Non-pigmented ciliary epithelial cell (primary cell): ENCODE results near the gene PSTPIP1.

ENCODE experiments used
- DNase-seq: peaks from one replicate; pipeline ENCODE4 v3.0.0-alpha.2; 2010; ENCODE audit warnings: low read depth

The PSTPIP1 gene

DNA sequence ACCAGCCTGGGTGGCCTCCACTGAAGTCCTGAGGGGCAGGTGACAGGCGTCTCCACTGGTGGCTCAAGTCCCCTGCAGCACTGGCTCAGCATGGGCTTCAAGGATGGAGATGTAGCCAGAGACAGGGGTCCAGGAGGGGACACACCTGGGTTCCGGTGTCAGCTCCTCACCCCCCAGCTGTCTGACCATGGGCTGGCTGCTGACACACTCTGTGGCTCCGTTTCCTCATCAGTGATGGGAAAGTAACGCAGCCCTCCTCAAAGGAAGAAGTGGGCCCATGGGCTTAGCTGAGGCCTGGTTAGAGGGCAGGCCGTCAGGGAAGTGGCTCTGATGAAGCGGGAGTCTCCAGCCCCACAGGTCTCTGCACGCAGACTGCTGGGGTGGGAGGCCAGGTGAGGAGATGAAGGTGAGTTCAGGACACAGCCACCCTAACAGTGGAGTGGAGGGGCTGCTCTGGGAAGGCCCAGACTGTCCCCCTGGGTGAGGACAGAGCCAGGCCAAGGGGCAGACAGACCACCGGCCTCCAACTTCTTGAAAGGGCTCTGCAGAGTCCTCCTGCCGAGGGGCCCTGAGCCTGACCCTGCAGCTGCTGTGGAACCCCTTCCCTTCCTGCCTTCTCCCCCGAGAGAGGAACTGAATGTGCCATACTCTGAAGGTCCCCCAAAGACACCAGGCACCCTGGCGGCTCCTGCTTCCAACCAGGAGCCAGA is 24.0 kb downstream of the PSTPIP1 start:
- no peak for DNase-seq

DNA sequence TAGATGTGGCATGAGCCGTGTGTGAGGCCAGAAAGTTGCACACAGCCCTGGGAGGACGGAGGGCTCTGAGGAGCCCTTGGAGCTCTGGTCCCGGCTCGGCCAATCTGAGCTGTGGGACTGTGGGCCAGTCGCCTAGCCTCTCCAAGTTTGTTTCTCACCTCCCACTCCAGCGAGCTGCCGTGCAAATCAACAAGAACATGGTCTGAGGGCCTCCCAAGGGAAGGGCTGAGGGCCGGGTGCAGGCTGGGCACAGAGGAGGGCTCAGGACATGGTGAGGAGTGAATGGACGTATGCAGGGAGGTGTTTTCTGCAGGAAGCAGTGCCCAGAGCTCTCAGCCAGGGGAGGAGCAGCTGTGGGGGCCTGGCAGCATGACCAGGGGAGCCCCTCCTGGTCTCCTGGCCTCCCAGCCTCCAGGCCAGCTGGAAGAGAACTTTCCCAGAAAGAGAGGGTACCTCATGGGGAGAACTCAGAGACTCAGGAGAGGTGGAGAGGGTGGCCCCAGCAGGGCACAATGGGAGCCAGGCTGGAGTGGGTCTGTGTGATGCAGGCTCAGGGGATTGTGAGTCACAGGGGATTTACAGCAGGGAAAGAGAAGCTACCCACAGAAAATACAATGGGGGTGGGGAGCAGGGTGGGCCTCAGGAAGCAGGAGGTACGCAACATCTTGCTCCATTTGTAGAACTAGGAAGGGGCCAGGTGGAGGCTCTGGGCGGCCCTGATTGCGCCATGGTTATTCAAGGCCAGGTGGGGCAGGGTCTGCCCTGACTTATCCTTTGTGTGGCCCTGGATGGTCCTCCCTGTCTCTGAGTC is 24.8 kb downstream of the PSTPIP1 start:
- DNase-seq = no peak

DNA sequence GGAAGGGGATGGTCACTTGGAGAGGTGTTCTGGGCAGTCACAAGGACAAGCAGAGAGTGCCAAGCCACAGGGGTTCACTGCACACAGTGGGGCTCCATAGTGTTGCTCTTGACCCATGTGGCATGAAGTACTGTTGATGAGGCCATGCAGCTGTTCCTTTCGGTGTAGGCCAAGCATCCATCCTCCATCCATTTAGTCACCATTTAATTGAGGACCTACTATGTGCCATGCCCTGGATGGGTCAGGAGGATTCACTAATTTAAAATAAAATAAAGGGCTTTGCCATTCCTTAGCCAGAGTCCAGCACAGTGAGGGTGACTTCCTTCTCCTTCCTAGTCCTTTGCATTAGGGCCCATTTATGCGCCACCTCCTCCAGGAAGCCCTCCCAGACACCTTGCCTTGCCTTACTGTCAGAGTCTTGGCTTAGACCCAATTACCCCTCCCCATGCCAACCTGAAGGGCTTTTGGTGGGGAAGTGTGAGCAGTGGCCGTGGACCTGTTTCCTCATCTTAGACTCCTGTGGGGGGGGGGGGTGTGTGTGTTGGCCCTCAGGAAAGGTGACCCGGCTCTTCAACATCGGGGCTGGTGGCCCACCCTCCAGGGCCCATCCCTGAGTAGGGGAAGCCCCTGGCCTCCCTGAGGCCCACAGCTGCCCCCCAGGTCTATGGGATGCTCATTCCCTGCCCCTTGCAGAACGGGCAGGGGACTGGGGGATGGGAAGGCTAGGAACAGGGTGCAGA is 25.6 kb downstream of the PSTPIP1 start:
- DNase-seq = no peak

DNA sequence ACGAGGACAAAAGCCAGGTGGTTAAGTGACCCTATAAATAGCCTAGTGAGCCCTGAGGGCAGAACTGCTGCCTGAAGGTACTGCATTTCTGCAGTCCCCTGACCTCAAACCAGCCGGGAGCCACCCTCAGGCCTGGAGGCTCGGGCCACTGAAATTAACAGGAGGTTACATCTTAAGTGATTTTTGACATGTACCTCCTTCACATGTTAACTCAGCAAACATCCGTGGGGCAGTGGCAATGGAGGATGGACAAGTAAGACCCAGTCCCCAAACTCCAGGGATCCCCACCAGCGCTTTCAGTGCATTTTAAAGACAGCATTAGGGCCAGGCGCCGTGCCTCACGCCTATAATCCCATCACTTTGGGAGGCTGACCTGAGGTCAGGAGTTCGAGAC is 26.2 kb downstream of the PSTPIP1 start:
- DNase-seq = no peak

DNA sequence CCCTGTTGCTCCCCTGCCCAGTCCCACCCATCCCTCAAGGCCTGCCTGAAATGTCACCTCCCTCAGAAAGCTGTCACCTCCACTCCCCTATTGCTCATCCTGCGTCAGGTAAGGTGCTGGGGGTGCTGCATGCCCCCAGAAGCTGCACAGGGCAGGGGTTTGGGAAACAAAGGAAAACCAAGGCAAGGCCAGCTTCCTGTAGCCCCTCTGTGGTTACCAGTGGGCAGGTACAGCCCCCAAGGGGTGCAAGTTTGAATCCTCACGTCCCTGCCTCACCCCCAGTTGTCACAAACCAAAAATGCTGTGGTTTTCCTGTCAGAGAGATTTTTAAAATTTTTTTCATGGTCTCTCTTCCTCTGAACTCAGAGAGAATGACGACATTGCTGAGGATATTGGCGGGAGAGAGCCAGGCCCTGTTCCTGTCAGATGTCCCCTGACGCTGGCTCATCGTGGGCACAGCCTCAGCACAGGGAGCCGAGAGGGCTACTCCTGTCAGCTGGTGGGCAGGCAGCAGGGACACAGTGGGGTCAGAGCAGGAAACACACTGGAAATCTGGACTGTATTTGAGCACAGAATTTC is 27.0 kb downstream of the PSTPIP1 start:
- no peak for DNase-seq

DNA sequence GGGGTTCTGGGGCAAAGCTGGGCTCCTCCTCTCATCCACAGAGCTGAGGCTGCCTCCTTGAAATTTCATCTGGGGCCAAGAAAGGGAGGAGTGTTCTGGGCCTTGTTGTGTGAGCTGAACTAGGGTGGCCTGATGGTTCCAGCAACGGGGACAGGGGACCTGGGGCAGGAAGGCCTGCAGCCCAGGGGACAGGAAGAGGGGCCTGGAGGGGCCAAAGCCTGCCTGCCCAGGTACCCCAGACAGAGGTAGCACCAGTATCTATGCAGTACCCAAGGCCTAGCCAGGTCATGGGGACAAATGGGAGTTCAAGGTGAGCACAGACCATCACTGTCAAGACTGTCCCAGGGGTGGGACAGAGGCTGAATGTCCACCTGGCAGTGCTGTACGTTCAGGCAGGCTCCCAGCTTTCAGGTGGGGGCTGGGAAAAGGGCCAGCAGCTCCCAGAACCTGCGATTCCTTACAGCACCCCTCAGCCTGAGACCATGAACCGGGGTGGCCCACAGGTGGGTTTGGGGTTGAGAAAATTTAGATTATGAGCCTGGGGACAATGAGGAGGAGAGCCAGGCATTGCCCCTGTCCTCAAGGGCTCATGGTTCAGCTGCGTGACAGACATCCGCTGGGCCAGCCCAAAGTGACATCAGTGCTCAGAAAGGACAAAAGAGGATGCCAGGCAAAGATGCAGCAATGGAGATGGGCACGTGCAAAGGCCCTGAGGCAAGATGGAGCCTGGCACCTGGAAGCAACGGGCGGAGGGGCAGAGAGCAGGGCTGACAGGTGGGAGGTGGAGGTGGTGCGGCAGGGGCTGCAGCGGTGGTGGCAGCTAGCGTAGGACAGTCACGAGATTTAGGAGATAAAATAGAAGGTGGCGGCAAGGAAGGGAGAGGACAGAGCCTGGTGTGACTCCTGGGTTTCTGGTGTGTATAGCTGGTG is 28.0 kb downstream of the PSTPIP1 start:
- no peak for DNase-seq

DNA sequence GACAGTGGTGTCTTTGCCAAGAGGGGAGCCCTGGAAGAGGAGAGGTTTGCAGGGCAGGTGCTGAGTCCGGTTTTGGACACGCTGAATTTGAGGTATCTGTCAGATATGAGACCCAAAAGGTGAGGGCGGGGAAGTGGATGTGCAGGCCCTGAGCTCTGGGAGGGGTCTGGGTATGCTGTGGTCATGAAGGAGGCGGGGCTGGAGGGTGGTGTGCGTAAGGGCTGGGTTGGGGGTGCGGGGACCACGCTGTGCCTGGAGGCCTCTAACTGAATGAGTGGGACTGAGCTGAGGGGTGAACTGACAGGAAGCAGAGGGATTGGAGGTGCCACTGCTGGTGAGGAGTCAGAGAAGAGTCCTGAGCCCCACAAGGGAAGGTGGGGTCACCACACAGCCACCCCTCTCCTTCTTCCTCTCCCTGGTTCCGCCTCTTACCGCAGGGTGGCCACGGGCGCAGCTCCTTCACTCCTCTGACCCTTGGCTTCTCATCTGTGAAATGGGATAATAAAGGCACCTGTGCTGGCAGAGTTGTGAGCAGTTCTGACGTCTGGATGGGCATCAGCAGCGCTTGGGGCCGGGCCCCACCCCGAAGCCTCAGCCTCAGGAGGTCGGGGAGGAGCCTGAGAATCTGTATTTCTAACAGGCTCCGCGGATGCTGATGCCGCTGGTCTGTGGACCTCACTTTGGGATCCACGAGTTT is 28.8 kb downstream of the PSTPIP1 start:
- DNase-seq = no peak

DNA sequence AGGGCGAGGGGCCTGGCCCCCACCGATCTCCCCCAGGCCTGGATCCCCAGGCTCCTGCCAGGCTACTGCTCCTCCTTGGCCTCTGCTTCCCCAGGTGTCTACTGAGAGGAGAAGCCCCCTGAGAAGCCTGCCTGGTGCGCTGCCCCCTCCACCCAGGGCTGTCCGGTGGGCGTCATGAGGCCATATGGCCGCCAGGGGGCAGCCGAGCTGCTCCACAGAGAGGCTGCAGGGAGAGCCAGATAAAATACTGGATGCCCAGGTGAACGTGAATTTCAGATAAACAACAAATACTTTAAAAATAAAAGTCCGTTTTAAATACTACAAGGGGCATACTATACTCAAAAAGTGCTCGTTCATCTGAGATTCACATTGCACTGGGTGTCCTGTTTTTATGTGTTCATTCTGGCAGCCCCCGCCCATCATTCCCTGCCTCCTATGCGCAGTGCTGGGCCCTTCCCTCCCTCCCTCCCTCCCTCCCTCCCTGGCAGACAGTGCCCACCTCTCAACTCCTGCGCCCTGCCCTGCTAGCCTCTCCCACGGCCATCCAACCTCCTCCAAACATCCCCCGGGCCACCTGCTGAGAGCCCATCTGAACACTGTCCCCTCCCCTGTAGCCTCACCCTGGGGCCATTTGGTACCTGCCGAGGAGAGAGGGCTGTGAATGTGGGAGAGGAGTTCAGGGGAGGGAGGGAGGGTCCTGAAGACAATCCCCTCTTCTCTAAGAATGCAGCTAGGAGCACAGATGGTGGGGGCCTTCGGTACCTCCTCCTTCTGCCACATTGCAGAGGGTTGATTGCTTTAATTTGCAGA is 29.6 kb downstream of the PSTPIP1 start:
- no peak for DNase-seq

DNA sequence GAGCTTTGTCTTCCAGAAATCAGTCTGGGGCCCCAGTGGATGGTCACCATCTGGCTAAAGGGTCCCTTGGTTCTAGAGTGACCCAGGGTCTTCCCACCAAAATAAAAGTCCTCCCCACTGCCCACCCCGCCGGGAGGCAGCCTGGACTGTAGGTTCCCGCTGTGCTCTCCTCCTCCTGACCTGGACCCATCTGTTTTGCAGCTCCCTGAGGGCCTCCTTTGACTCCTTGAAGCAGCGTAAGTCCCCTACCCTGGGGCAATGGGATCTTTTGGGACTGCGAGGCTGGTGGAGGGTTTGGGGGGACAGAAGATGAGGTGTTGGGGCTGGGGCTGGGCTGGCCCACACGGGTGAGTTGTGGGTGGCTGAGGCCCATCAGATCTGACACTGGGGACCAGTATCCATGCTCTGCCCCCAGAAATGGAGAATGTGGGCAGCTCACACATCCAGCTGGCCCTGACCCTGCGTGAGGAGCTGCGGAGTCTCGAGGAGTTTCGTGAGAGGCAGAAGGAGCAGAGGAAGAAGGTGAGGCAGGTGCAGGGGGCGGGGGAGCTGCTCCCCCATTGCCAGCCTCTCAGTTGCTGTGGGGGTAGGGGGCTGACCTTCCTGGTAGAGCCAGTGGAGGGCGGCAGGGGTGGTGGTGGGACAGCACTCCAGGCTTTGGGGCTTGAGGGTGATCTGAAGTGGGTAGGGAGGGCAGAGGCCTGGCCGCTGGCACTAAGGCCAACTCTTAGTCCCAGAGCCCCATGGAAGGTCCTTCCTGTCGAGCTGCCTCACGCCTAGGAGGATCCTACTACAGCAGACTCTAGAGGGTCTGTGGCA is 30.4 kb downstream of the PSTPIP1 start:
- DNase-seq = no peak

DNA sequence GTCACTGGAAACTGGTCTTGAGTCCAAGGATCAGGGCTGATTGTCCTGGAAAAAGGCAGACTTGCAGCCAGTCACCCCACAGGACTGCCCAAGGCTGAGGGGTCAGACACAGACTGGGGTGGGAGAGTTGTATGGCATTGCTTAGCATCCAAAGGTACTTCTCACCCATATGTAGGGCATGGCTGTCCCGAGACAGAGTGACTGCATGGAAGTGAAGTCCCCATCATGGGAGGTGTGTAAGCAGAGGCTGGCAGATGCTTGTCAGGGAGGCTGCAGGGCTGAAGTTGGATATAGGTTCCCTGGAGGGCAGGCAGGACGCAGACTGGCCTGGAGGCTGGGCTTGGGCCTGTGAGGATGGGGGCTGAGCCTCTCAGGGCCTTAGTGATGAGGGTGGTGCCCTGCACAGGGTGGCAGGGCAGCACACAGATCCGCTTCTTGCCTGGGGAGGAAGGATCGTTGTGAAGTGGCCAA is 31.1 kb downstream of the PSTPIP1 start:
- no peak for DNase-seq

DNA sequence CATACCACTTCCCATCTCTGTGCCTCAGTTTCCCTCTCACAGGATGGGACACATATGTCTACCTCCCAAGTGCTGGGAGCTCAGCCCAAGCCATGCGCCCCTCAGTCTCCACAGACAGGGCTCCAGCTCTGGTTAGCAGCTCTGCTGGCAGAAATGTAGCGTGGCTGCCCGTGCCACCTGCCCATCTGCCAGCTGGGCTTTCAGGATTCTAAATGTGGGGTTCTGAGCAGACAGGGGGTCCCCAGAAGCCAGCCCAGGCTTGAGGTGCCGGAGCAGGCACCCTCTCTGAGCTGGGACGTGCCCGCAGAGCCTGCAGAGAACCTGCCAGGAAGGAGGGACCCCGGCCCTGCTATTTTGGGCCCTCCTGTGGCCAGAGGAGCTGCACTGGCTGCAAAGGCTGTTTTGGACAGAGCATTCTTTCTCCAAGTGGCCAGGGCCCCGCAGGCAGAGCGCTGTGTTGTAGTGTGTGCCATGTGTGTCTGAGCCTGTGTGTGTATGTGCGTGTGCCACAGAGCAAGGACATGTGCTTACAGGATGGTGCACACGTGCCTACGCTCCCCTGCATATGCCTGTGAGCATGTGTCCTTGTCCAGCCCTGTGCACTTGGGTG is 31.7 kb downstream of the PSTPIP1 start:
- no peak for DNase-seq

DNA sequence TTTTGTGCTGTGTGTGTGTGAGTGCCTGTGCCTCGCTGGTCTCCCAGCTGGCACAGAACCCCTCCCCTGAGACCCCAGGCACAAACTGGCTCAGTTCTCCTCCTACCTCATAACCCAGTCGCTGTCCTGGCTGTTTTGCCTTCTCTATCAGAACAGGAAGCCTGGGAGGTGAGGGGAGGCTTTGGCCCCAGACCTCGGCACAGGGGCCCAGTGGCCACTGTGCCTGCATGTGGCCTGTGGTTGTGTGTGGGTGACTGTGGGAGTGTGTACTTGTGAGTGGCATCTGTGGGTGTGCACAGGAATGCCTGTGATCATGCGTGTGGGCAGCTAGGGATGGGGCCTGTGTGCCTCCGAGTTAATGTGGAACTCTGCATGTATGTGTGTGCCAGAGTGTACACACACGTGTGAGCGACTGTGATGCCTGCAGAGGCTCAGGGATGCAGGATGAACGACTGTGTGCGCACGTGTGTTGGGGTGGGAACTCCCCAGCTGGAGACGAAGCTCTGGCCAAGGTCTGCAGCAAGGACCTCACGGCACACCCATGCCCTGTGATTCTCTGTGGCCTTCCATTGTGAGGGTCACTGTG is 32.3 kb downstream of the PSTPIP1 start:
- no peak for DNase-seq

DNA sequence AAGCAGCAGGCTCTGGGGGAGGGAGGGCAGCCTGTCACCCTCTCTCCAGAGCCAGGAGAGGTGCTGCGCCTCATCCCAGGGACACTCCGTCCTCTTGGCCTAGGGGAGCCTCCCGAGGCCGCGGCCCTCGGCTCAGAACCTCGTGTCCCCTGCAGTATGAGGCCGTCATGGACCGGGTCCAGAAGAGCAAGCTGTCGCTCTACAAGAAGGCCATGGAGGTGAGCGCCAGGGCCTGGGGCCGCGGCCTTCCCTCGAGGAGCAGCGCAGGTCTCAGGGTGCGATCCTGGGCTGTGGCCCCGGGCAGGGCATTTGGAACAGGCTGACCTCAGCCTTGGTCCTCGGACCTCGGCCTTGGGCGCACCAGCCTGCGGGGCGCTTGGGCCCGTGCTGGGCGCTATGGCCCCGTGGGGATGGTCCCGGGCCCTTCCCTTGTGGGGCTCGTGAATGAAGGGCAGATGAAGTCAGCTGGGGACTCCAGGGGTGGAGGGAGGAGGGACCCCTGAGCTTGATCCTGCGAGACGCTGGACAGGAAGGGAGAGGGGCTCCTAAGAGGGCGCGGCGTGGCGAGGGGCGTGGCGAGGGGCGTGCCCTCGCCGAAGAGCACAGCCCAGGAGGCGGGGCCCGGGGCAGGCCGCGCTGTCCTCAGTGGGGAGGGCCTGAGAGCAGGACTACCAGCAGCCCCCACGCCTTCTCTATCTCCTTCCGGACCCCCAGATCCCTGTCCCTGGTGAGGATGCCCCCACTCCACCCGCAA is 32.9 kb downstream of the PSTPIP1 start:
- no peak for DNase-seq

DNA sequence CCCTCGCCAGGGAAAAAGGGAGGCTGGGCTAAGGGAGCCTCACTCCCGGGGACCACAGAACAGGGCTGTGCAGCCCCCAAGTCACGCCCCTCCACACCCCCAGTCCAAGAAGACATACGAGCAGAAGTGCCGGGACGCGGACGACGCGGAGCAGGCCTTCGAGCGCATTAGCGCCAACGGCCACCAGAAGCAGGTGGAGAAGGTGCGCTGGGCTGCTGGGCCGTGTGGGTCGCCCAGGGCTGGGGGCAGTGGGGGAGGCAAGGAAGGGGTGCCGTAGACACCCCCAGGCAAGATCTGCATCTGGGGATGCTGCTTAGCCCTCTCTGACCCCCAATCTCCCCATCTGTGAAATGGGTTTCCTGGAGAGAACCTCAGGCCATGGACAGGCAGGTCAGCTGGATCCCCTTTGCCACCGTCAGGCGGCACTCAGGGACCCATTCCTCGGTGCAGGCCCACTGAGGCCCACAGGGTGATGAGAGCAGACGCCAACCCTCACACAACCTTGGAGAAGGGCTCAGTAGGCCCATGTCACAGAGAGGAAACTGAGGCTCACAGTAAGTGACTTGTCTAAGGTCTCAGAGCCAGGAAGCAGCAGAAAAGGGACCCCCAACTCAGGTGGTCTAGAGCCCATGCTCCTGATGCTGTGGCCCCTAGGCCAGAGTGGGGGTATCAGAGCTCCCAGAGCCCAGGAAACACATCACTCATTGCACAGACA is 33.7 kb downstream of the PSTPIP1 start:
- DNase-seq = no peak

DNA sequence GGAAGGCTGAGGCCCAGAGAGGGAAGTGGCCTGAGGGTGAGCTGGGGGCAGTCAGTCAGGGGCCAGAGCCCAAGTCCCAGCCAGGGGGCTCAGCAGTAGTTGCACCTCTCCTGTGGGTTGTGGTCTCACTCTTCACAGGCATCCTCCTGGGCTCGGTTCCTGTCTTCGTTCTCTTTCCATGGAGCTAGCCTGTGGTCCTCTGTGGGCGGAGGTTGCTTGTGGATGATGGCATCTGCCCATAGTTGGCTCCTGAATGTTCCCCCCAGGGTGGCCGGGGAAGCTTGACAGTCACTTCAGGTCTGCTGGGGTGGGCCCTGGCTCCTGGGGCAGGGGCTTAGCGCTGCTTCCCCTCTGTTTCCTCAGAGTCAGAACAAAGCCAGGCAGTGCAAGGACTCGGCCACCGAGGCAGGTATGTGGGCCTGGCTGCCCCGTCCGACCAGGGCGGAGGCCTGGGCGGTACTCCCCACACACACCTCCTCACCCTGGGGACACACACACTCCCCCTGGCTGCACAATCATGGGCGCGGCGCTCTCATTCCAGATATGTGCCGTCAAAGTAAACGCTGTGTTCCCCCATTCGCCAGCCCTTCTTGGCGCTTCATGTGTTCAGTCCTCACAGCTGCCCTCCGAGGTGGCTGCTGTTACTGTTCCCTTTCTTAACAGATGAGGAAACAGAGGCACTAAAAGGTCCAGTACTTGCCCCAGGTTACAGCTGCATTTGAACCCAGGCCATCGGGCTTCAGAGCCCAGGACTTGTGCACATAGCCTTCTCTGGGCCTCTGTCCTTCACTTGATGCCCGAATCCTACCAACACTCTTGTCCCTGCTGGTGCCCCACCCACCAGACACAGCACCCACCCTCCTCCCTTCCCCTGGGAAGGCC is 34.5 kb downstream of the PSTPIP1 start:
- no peak for DNase-seq
